LHCN-M2 (cell line): ENCODE data around the gene SORBS2. TPM values are rescaled to one million over a fixed set of nuclear protein-coding genes. Genes with fewer than 3 reads are reported as not detected.
"Not testable (repeated sequence)": the region's sequence is repeated elsewhere in the genome, so short reads cannot be mapped to it uniquely, and the experiment has no call there.

Source experiments
- DNase-seq: peaks from one replicate; pipeline ENCODE4 v3.0.0-alpha.2; 2012; ENCODE audit warnings: low read depth
- total RNA-seq: library from RNA; depleted of rRNA; stranded (reverse); fragments of >200 nt; gene quantifications from 2 replicates; pipeline ENCODE4 v1.2.3, GENCODE V29; 2014

SORBS2 gene
- total RNA-seq, 1 experiment from 2014 or later: 1.5 TPM

DNA sequence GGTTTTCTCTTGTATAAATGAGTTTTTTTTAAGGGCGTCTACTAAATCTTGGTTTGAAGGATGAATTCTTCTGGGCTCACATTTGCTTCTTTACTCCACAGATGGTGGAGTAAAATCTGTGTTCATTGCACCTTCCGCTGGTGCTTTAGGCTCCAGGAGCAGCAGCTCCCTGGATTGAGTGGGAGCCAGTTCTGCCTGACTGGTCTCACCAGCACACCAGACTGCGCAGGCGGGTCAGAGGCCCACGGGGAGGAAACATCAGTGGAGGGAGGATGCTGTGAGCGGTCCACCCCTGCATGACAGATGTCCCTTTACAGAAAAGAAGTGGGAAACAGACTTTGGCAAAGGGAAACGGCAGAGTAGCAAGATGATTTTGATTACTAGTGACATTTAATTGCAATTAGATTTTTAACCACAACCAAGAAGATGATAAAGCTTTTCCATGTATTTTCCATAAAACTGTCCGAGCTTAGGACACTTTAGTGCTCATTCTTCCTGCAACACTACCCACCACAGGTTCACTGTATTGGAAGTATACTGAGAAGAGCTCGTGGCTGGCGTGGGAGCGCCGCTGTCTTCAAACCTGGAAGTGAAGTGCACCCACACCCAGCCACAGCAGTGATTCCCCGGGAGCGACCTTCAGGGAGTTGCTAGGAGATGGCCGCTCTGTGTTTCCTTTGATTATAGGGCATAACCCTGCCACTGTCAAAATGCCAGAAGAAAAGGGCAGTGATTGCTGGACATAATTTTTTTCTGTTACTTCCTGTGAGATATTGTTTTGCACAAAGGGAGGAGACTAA is 95.2 kb downstream of the SORBS2 start:
- DNase-seq: no peak

DNA sequence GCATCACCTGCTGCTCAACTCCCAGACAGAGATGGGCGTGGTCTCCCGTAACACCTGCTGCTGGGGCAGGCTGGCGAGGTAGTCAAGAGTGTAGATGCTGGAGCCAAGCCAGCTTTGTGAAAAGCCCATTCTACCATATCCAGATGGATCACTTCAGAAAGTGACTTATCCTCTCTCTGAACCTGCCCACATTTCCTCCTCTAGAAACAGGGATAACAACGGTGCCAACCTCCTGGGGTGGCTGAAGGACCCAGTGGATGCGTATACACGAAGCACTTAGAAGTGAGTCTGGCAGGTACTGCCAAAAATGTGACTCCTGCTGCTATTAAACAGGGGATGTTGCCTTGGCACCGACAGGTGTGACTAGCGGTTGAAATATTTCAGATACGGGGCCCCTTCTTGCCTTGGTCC is 95.8 kb downstream of the SORBS2 start:
- DNase-seq: no peak

DNA sequence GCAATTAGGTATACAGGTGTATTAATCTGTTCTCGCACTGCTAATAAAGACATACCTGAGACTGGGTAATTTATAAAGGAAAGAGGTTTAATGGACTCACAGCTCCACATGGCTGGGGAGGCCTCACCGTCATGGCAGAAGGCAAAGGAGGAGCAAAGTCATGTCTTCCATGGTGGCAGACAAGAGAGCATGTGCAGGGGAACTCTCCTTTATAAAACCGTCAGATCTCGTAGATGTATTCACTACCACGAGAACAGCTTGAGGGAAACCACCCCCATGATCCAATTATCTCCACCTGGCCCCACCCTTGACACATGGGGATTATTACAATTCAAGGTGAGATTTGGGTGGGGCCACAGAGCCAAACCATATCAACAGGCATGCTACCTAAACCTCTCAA is 97.5 kb downstream of the SORBS2 start:
- not testable (repeated sequence) for DNase-seq

DNA sequence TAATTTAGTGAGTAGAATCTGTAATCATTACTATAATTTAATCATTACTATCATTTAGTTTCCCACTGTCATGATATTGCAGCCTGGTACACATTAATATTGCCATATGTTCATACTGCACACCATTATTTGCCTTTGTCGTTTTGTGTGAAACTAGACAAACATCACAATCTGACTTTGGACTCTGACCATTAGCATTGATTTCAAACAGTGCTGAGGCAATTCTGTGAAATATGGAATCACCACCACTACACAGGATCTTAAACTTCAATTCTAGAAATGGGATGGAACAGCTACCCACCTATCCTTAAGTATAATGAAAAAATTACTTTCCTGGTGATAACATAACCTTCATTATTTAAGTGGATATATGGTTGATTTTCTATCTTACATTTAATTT is 98.3 kb downstream of the SORBS2 start:
- DNase-seq: no peak

DNA sequence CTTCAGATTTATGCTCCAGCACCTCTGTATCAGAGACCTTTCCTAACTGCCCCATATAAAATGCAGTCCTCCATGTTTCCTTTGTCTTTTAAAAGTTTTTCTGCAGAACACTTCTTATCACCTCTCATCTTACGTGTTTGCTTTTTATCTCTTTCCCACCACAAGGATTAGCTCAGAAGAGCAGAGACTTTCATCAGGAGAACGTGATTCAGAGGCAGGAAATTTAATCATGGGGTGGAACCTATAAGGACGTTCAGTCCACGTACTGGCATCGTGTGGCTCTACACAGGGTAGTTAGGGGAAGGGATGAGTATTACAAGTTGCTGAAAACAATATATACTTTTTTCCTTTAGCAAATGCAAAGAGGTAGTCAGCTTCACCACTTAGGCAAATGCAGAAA is 98.7 kb downstream of the SORBS2 start:
- DNase-seq: peak; percentile 12

DNA sequence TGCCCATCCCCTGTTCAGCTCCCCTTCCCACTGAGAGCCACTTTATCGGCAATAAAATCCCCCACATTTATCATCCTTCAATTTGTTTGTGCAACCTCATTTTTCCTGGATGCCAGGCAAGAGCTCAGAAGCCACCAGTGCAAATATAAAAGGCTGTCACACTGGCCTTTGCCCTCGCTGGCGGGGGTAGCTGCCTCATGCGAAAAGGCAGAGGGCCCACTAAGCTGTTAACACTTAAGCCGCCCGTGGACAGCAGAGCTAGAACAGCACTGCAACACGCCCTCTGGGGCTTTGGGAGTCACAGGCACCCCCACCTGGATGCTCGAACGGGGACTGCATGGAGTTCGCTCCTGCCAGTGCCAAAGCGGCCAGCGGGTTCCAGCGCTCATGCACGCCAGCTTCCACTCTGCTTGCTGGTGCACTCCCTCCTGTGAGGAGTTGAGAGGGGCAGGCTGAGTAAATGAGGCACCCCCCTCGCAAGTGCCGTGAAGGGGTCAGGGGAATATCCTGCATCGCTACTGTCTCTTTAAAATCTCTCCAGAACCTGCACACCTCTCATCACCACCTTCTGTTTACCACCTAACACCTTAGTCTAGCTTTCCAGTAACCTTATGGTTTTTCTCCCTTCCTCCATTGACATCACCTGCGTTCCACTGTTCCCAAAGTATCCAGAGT is 99.5 kb downstream of the SORBS2 start:
- DNase-seq: no peak

DNA sequence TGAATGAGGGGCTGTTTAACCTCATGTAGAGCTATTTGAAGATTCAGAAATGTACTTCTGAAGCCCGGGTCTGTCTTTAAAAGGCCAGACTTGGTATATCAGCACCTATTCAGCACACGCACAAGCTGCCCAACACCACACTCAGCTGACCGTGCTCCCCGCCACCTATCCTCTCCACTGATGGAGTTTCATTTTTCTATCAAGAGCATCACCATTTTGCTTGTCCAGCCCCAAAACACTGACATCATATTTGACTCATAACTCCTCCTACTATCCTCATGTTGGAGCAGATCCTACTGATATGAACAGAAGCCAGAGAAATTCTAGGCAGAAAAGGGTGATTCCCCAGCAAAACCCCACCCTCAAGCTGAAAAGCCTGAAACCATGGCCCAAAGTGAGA is 100.3 kb downstream of the SORBS2 start:
- no peak for DNase-seq

DNA sequence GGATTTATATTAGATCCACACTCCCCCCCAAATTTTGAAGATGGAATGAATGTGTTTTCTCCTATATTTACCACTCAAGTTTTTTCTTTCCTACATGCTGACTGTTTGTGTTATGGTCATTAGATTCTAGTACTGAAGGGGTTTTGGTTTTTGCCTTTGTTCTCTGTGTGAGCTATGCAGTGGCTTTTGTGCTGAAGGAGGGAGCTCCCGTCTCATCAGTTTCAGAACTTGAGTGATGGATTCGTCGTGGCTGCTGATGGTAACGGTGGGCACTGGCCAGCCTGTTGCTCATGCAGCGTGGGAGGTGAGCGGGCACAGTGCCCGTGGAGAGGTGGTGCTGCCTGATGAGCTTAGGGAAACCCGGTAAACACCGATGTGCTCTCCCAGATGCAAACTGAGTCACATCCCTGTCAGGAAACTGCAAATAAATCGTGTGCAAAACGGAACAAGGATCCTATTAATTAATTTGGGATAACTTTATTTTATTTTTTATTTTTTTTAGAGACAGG is 101.5 kb downstream of the SORBS2 start:
- DNase-seq: no peak

DNA sequence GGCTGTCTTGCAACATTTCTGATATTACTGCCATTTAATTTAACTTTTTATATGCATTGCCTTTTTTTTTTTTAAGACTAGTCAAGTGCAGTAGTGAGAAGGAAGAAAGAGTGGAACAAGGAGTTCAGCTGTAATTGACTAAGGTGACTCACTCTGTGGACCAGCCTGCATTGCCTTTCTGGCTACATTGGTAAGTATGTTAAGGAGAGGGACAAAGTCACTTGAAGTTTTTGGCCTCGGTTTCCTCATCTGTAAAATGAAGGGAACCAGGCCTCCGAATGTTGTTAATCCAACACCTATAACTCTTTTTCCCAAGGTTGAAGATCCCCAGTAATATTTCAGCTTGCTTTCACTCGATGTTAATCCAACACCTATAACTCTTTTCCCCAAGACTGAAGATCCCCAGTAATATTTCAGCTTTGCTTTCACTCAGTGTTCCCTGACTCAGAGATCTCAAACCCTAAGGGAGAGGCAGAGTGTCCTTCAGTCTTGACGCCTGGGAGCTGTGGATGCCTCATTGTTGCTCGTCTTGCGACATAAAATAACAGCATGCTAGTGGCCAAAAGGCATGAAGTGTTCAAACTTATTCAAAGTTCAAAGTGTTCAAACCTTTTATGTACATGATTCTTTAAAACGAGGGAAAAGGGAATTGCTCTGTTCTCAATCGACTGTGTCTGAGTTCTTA is 102.0 kb downstream of the SORBS2 start:
- DNase-seq: peak; percentile 84

DNA sequence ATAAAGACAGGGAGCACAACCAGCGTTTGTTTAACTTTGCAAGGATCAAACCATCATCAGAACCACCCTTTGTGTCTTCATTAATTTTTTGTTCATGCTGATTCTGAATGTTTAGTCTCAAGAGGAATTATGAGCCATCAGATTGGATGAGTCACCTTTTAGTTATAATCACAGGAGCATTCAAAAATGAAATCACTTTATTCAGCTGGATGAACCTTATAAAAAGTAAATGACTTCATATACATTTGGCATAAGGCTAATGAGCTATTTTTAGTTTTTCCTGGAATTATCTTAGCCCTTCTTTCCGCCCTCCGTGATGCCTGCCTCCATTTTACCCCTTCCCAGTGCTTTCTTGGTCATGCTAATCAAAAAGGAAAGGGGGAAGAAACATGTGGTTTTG is 103.6 kb downstream of the SORBS2 start:
- peak; percentile 73 for DNase-seq

DNA sequence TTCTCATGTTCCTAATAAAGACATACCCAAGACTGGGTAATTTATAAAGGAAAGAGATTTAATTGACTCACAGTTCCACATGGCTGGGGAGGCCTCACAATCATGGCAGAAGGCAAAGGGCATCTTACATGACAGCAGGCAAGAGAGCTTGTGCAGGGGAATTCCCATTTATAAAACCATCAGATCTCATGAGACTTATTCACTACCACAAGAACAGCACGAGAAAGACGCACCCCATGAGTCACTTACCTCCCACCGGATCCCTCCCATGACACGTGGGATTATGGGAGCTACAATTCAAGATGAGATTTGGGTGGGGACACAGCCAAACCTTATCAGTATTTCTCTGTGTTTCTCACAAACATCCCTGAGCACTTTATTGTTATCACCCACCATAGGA is 104.4 kb downstream of the SORBS2 start:
- DNase-seq: peak; percentile 82

DNA sequence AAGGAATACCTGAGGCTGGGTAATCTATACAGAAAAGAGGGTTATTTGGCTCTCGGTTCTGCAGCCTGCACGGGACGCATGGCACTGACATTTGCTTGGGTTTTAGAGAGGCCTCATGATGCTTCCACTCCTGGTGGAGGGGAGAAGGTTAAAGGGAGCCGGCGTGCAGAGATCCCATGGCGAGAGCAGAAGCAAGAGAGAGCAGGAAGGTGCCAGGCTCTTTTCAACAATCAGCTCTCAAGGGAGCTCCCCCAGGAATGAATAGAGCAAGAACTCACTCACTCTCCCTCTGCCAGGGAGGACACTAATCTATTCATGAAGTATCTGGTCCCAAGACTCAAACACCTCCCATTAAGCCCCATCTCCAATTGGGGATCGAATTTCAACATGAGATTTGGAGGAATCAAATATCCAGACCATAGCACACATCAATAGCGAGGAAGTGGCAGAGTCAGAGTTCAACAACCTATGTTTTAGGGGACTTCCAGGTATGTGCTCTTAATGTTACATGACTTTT is 109.8 kb downstream of the SORBS2 start:
- no peak for DNase-seq

DNA sequence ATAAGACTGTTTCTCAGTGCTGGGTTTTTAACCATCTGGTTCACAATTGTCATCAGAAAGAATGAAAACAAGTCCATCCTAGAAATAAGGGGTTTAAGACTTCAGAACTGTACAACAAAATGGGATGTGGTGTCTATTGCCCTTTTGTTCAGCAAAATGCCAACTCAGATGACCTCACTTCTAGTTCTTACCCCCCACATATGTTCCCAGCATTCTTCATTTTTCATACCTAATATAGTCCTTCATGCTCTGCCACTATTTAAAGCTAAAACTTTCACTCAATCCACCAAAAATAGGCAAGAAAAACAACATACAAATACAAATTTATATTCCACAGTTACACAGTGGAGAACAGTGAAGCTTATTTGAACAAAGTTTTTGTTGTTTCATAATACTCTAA is 111.4 kb downstream of the SORBS2 start:
- no peak for DNase-seq

DNA sequence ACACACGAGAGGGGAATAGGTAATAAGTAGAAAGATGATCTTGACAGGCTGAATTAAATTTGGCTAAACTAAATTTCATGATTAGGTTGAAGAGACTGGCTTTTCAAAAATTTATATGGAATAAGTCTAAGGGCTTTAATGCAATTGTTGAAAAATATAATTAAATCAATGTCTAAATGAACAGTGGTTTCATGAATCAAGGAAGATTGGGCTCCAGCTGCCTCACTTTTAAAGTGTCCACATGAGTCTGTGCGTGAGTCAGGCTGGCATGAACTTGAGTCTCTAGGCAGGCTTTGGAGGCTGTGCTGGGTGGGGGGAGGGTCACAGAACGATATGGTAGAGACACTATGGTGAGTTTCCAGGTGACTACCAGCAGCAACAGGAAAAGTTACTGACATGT is 111.9 kb downstream of the SORBS2 start:
- DNase-seq: peak; percentile 62

DNA sequence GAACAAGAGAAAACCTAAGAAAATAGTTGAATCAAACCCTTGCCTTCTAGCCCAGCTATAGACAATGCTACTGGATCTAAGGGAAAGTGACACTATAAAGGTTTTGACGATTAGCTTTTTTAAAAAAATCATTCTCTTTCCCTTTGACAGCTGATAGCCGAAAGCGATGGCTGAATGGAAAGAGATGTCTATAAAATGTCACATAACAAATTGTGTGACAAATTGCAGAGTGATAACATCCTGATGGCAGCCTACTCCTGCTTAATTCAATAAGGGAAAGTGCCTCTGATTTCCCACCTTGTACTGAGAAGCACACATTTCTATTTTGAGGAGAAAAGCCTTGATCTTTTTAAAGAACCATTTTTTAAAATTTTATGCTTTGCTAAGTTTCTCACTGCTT is 114.5 kb downstream of the SORBS2 start:
- DNase-seq: no peak

DNA sequence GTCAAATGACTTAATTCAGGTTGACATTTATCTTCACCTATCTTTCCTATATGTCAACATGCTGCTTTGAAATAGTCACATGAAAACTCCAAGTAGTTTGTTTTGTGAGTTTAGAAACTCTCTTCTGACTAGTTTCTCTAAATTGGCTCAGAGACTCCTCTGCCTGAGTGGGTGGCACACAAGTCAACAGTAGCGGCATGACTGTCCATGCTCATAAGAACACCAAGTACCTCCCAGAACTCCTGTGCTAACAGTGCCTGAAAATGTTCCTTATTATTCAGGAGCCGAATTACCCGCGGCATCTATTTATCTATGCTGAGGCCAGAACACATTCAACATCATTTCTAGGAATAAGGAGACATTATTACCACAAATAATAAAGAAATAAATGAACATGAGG is 116.3 kb downstream of the SORBS2 start:
- no peak for DNase-seq

DNA sequence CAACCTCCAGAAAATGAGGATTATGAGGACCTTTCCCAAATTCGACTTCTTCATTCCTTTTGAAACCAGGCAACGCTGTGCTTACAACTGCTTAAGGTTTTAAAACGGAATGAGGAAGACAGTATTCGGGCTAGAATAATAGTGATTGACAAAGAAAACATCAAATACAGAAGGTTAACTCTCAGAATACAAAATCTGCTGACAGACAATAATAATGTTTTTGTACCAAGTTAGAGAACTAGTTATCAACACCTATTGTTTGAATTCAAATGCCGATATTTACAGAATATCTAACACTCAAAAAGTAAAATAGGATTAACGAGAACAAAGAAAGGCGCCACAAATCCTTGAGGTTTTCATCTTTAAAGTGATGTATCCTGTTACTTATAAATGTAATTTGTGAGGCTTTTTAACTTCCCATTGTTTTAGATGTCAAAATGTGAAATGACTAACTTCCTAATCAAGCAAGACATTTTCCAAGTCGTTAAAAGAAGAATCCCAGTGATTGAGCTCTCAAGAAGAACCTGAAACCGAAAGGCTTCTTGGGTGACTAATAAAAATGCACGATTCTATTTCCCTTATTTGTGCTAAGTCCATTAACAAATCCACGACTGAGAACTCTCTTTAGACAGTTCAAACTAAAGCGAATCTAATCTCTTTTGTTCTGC is 118.3 kb downstream of the SORBS2 start:
- no peak for DNase-seq

DNA sequence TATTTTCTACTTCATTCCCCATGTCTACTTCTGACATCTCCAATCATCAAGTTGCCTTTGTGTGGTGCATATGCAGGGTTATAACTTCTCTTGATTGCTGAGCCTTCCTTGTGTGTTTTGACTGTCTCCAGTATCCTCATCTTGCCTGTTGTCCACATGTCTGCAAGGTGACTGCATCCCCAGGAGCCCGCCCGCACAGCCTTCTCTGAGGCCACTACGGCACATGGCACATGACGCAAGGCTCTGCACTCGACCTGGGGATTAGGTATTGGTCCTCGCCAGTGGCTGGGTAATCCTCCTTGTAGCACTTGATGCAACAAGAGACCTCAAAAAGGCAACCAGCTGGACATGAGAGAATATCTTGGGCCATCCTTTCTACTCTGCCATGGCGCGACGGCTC is 122.6 kb downstream of the SORBS2 start:
- no peak for DNase-seq

DNA sequence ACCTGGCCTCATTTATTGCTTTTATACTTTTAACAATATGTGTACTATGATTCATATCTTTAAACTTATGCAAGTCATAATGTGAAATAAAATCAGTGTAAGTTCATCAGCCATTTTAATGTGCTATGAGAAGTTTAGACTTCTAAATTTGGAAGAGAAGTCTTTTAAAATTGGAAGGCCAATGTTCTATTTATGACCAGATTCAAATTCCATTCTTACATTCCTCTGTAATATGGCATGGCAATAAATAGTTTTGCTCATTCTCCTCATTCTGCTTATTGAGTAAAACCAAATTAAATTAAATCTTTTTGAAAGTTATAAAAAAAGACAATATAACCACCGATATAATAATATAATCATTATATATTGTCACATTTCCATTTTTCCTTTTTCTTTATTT is 126.2 kb downstream of the SORBS2 start:
- no peak for DNase-seq

DNA sequence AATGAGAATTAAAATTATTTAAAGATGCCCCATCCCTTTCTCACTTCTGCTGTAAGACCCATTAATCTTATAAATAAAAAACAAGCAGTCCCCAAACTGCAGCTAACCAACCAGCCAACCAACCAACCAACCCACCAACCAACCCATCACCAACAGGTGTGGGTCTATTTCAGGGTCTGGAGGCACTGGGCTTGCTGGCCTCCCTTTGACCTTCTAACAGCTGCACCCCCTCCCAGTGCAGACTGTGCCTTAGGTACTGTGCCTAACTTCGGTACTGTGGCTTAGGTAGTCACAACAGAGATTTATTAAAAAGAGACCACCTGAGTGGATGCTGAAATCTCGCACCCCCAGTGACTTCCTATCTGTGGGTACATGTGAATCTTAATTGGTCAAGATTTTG is 128.1 kb downstream of the SORBS2 start:
- DNase-seq: no peak

DNA sequence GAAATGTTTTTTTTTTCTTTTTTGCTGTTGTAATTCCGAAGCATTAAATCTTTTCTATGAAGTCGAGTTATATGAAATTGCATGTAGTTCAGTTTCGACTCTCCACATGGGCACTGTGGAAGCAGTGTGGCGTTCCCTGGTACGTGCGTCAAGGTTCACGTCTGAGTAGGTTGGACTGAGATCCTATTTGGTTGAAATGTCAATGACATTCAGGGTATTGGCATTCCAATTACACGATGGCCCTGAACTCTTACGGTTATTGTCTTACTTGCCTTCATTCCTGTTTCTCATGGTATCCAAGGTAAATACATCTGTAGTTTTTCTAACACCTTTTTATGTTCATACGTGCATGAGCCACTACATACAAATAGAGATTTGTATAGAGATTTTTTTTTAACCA is 128.8 kb downstream of the SORBS2 start:
- DNase-seq: no peak

DNA sequence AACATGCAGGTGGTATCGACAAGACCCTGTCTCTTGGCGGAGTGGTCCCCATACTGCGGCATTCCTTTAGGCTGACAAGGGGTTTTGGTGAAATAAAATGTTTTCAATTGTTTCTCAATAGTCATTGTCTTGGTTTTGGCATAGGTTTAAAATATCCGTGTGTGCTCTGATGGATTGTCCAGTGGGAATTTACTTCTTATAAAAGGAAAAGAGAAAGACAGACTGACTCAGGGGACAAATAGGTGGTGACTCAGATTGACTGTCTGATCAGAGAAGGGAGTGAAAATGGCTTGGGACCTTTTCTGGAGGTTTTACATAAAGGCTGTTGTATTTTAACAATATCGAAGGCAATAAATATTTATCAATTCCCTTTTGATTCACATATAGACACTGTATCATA is 129.8 kb downstream of the SORBS2 start:
- peak; percentile 73 for DNase-seq
